Osteocyte (in vitro differentiated cells): ENCODE results near the gene KIF3B. TPM values are rescaled to one million over a fixed set of nuclear protein-coding genes. Genes with fewer than 3 reads are reported as not detected.

Experiments
- DNase-seq: peaks from one replicate; pipeline ENCODE4 v3.0.0; 2021; ENCODE audit warnings: mixed read lengths; ENCODE audit not compliant: unreplicated experiment; ENCODE audit errors: extremely low spot score
- H3K27ac Mint-ChIP-seq: one replicate; pipeline ENCODE4 v1.8.0; 2021; ENCODE audit warnings: mild to moderate bottlenecking, mixed read lengths; ENCODE audit not compliant: unreplicated experiment
- H3K27me3 Mint-ChIP-seq: one replicate; pipeline ENCODE4 v1.8.0; 2021; ENCODE audit warnings: mixed read lengths; ENCODE audit not compliant: unreplicated experiment
- H3K36me3 Mint-ChIP-seq: one replicate; pipeline ENCODE4 v1.8.0; 2021; ENCODE audit warnings: mixed read lengths; ENCODE audit not compliant: unreplicated experiment
- H3K4me1 Mint-ChIP-seq: one replicate; pipeline ENCODE4 v1.8.0; 2021; ENCODE audit warnings: mixed read lengths; ENCODE audit not compliant: unreplicated experiment
- H3K4me3 Mint-ChIP-seq: one replicate; pipeline ENCODE4 v1.8.0; 2021; ENCODE audit warnings: mild to moderate bottlenecking, moderate library complexity, mixed read lengths; ENCODE audit not compliant: unreplicated experiment
- H3K9me3 Mint-ChIP-seq: one replicate; pipeline ENCODE4 v1.8.0; 2021; ENCODE audit warnings: mixed read lengths; ENCODE audit not compliant: unreplicated experiment
- CTCF ChIP-seq: fragments of 200-600 bp; sonication (generic); IDR thresholded peaks from 2 replicates; pipeline ENCODE4 v1.5.0; 2021; ENCODE audit warnings: antibody characterized with exemption, mild to moderate bottlenecking, moderate library complexity
- total RNA-seq: library from RNA; stranded (reverse); gene quantifications from 2 replicates; pipeline ENCODE4 v1.2.1, GENCODE V29; 2021

The KIF3B gene
- total RNA-seq, 1 donor from 2014 or later, result 28.8 TPM

- Mint-ChIP-seq H3K27me3 (no peaks in the 10 kb centered on the region), H3K27ac (no peak overlapping the region), H3K4me1 (no peaks in the 10 kb centered on the region), H3K36me3 (no peaks in the 10 kb centered on the region), H3K9me3 (no peaks in the 10 kb centered on the region), H3K4me3 (no peak overlapping the region)
- TF ChIP-seq CTCF, result no peak
- DNase-seq, result no peak
Measured at GRCh38 chr20:32294071-32294470, 16.6 kb downstream of the KIF3B start.

GRCh38 chr20:32296412-32296811 lies 19.0 kb downstream of the KIF3B start:
- H3K4me1 Mint-ChIP-seq, result no peaks in the 10 kb centered on the region
- H3K27ac Mint-ChIP-seq, result no peak overlapping the region
- no peak for TF ChIP-seq CTCF
- no peak for DNase-seq
- H3K27me3 Mint-ChIP-seq, result no peaks in the 10 kb centered on the region
- no peaks in the 10 kb centered on the region for H3K9me3 Mint-ChIP-seq
- H3K36me3 Mint-ChIP-seq, result no peaks in the 10 kb centered on the region
- no peak overlapping the region for H3K4me3 Mint-ChIP-seq

GRCh38 chr20:32296819-32297420 lies 19.5 kb downstream of the KIF3B start:
- Mint-ChIP-seq H3K36me3 (no peaks in the 10 kb centered on the region), H3K27me3 (no peaks in the 10 kb centered on the region), H3K4me1 (no peaks in the 10 kb centered on the region), H3K4me3 (no peak overlapping the region), H3K27ac (no peak overlapping the region), H3K9me3 (no peaks in the 10 kb centered on the region)
- TF ChIP-seq CTCF, result no peak
- DNase-seq, result no peak

GRCh38 chr20:32297439-32297838 lies 20.0 kb downstream of the KIF3B start:
- TF ChIP-seq CTCF, result no peak
- H3K4me1 Mint-ChIP-seq, result no peaks in the 10 kb centered on the region
- H3K27ac Mint-ChIP-seq, result no peak overlapping the region
- no peak for DNase-seq
- H3K27me3 Mint-ChIP-seq, result no peaks in the 10 kb centered on the region
- H3K4me3 Mint-ChIP-seq, result no peak overlapping the region
- H3K9me3 Mint-ChIP-seq, result no peaks in the 10 kb centered on the region
- H3K36me3 Mint-ChIP-seq, result no peaks in the 10 kb centered on the region

- no peak for DNase-seq
- Mint-ChIP-seq H3K9me3 (no peaks in the 10 kb centered on the region), H3K27ac (no peak overlapping the region), H3K36me3 (no peaks in the 10 kb centered on the region), H3K27me3 (no peaks in the 10 kb centered on the region), H3K4me1 (no peaks in the 10 kb centered on the region), H3K4me3 (no peak overlapping the region)
- TF ChIP-seq CTCF, result no peak
Measured at GRCh38 chr20:32300647-32301046, 23.2 kb downstream of the KIF3B start.
